Thymus (tissue), 11 donors: ENCODE measurements around the gene ARHGAP28. TPM values are rescaled to one million over a fixed set of nuclear protein-coding genes. Genes with fewer than 3 reads are reported as not detected.

Experiments used
- DNase-seq, 9 donors: peaks; one replicate each; pipeline ENCODE4 v3.0.0-alpha.2; 2013; ENCODE audit warnings: low spot score in 9 of 9, low read depth in 6 of 9, missing footprints in 1 of 9
- H3K27ac ChIP-seq, 2 donors: one replicate each; pipeline ENCODE4 v1.5.1; 2013; ENCODE audit warnings: control low read depth in 1 of 2, low read depth in 1 of 2, low read length in 1 of 2, mild to moderate bottlenecking in 1 of 2, moderate library complexity in 1 of 2
- H3K27me3 ChIP-seq, 2 donors: one replicate each; pipeline ENCODE4 v1.5.1; 2013; ENCODE audit warnings: low read length in 1 of 2; ENCODE audit not compliant: control insufficient read depth in 2 of 2, insufficient read depth in 1 of 2
- H3K36me3 ChIP-seq, 2 donors: one replicate each; pipeline ENCODE4 v1.5.1; 2013; ENCODE audit warnings: low read length in 1 of 2, mild to moderate bottlenecking in 1 of 2, moderate library complexity in 1 of 2; ENCODE audit not compliant: control insufficient read depth in 2 of 2, insufficient read depth in 2 of 2
- H3K4me1 ChIP-seq, 2 donors: one replicate each; pipeline ENCODE4 v1.5.1; 2013; ENCODE audit warnings: low read length in 2 of 2; ENCODE audit not compliant: control insufficient read depth in 2 of 2, insufficient read depth in 2 of 2
- H3K4me3 ChIP-seq, 2 donors: one replicate each; pipeline ENCODE4 v1.5.1; 2013; ENCODE audit warnings: low read length in 2 of 2, control low read depth in 1 of 2, mild to moderate bottlenecking in 1 of 2
- H3K9me3 ChIP-seq, 2 donors: one replicate each; pipeline ENCODE4 v1.5.1; 2013; ENCODE audit warnings: low read length in 1 of 2, mild to moderate bottlenecking in 1 of 2; ENCODE audit not compliant: control insufficient read depth in 2 of 2, insufficient read depth in 1 of 2
- WGBS: extraction: QIAGEN DNeasy Blood & Tissue Kit; methylation state at CpG from one replicate; pipeline ENCODE4 v1.1.7; 2013; 5-methylcytosine and 5-hydroxymethylcytosine counted together
- polyA plus RNA-seq: library from polyadenylated mRNA; stranded (reverse); fragments of 200-250 nt; gene quantifications from one replicate; pipeline ENCODE4 v1.2.3, GENCODE V29; 2013
- total RNA-seq: library from RNA; stranded (reverse); fragments of 120-200 nt; gene quantifications from one replicate; pipeline ENCODE4 v1.2.4, GENCODE V29; 2013
- donor health status: healthy.

The ARHGAP28 gene
- total and polyA plus RNA-seq, 2 donors: 2.6 to 4.7 TPM

DNA sequence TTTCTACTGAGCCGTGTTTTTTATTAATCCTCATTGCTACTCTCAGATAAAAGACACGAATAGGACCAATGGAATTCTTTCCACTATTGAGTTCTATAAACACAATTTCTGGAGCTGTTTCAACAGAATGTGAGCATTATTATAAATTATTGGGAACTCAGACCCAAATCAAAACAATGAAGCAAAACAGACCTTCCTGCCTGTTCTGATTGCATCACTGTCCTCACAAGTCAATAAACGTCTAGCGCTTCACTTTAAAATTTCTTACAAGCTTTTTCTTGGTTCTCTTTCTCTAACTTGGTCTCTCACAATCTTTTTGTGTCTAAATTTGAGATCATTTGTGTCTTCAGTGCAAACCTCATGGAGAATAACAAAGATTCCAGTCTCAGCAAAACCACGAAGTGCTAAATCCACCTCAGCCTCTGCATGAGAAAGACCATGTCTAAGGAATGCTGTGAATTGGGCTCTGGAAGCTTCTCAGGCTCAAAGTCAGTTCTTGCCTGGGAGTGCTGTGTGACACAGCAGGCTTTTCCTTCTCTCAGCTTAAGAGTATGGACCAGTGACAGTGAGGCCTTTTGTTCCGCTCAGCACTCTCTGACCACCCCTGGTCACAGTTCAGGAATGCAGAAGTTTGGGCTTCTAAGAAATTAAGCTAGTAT, 22.8 kb downstream of the ARHGAP28 start:
- H3K9me3 ChIP-seq: no peaks in the 10 kb centered on the region
- WGBS: 68% methylated on average over 6 of the region's 6 CpGs
- H3K36me3 ChIP-seq: no peaks in the 10 kb centered on the region
- H3K27me3 ChIP-seq: no peaks in the 10 kb centered on the region
- H3K27ac ChIP-seq: peak overlapping the region in 1 of 2 donors; percentile 16
- no peaks in the 10 kb centered on the region for H3K4me1 ChIP-seq
- DNase-seq: no peak
- H3K4me3 ChIP-seq: no peak overlapping the region

DNA sequence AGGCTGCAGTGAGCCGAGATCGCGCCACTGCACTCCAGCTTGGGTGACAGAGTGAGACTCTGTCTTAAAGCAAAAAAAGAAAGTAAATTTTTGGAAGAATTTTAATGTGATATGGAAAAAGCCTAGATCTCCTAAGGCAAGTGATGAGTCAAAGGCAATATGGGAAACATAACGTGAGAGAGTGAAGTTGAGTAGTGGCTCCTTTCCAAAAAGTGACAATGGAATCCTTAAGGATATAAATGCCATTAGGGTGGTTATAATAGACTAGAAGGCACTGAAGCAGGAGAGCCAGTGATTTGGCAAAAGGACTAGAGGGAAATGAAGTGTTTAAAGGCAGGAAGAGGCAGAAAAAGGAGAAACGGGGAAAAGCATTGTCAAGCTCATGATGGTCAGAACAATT, 25.6 kb downstream of the ARHGAP28 start:
- no peak for DNase-seq
- Histone ChIP-seq H3K4me3 (no peak overlapping the region), H3K27ac (no peak overlapping the region), H3K27me3 (no peaks in the 10 kb centered on the region), H3K9me3 (no peaks in the 10 kb centered on the region), H3K4me1 (no peaks in the 10 kb centered on the region), H3K36me3 (no peaks in the 10 kb centered on the region)
- 89% methylated on average over 5 of the region's 5 CpGs for WGBS

- no peak for DNase-seq
- Histone ChIP-seq H3K4me3 (no peak overlapping the region), H3K4me1 (no peaks in the 10 kb centered on the region), H3K27ac (no peak overlapping the region), H3K27me3 (no peaks in the 10 kb centered on the region), H3K9me3 (no peaks in the 10 kb centered on the region), H3K36me3 (no peaks in the 10 kb centered on the region)
- WGBS: 92% methylated on average over 4 of the region's 4 CpGs
These were observed 28.4 kb downstream of the ARHGAP28 start for GRCh38 chr18:6757931-6758330.

DNA sequence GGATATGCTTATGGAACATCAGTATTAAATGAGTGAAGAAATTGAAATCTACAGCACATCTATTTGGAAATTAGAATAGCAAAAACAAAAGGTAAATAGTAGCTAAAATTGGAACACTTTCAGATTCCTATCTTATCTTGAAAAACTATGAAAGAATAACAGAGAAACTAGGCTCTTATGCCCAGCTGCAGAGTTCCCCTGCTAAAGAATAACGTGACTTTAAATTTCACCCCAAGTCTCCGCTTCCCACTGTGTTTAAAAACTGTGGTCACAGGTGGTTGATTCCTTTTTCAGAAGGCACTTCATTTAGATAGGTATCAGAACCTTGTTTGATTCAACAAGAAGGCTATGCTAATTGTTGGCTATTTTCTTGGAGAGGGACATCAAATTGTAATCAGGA, 30.1 kb downstream of the ARHGAP28 start:
- H3K27ac ChIP-seq: no peak overlapping the region
- WGBS: 81% methylated on average over 2 of the region's 2 CpGs
- DNase-seq: no peak
- no peaks in the 10 kb centered on the region for H3K27me3 ChIP-seq
- H3K4me1 ChIP-seq: no peaks in the 10 kb centered on the region
- H3K9me3 ChIP-seq: no peaks in the 10 kb centered on the region
- no peaks in the 10 kb centered on the region for H3K36me3 ChIP-seq
- H3K4me3 ChIP-seq: no peak overlapping the region

DNA sequence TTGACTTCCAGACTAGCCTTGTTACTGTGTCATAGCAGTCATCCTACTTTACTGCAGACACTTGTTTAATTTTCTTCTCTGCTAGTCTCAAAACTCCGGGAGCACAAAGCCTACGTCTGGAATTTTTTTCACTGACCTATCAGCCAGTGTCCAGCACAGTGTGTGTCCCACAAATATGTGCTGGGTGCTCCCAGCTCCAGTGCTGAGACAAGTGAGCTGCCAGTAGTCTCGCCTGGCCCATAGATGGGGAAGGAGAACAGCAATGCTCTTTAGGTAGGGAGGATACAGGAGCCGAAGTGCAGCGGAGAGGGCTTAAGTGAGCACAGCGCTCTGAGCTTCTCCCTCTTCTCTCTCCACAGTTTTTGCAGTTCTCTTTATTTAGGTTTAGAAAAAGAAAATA, 34.0 kb downstream of the ARHGAP28 start:
- H3K27ac ChIP-seq: no peak overlapping the region
- H3K36me3 ChIP-seq: no peaks in the 10 kb centered on the region
- no peak overlapping the region for H3K4me3 ChIP-seq
- no peak for DNase-seq
- no peaks in the 10 kb centered on the region for H3K9me3 ChIP-seq
- H3K27me3 ChIP-seq: no peaks in the 10 kb centered on the region
- H3K4me1 ChIP-seq: no peaks in the 10 kb centered on the region
- 93% methylated on average over 6 of the region's 6 CpGs for WGBS

DNA sequence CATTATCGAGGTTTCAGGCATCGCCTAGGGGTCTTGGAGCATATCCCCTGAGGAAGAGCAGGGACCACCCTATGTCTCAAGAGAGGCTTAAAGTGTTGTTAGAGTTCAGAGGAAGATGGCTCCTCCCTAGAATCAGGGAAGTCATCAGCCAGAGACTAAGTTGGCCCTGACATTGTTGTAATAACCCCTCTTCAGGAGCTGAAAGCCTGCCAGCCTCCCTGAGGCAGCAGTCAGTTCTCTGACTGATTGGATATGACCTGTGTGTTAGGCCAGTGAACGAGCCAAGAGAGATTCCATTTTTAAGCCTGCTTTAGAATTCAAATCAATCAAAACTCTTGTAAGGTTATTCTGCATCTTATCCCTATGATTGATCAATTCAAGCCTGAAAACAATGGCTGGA, 34.9 kb downstream of the ARHGAP28 start:
- H3K27ac ChIP-seq: no peak overlapping the region
- no peak overlapping the region for H3K4me3 ChIP-seq
- DNase-seq: no peak
- H3K27me3 ChIP-seq: no peaks in the 10 kb centered on the region
- WGBS: 94% methylated on average over 3 of the region's 3 CpGs
- no peaks in the 10 kb centered on the region for H3K4me1 ChIP-seq
- no peaks in the 10 kb centered on the region for H3K9me3 ChIP-seq
- H3K36me3 ChIP-seq: no peaks in the 10 kb centered on the region

GRCh38 chr18:6773777-6774176, 44.3 kb downstream of the ARHGAP28 start:
- H3K27me3 ChIP-seq: no peaks in the 10 kb centered on the region
- no peak for DNase-seq
- WGBS: 78% methylated on average over 2 of the region's 2 CpGs
- H3K4me1 ChIP-seq: no peaks in the 10 kb centered on the region
- H3K4me3 ChIP-seq: no peak overlapping the region
- no peaks in the 10 kb centered on the region for H3K36me3 ChIP-seq
- H3K27ac ChIP-seq: no peak overlapping the region
- H3K9me3 ChIP-seq: no peaks in the 10 kb centered on the region

DNA sequence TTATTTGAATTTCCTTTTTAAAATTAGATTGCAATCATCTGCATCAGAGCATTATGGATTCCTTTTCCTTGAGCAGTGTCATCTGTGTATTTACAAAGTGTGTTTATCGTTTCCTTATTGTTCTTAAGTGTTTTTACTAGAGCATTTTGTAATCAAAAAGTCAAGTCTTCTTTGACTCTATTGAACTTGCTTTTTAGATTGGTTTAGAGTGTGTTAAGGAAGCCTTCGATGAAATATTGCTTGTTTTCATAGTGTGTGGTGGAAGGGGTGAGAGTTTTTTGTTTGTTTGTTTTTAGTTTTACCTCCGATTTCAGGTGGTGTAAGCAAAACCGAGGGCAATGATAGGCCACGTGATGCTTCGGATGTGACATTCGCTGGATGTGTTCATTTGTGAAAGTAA, 45.7 kb downstream of the ARHGAP28 start:
- no peaks in the 10 kb centered on the region for H3K27me3 ChIP-seq
- 82% methylated on average over 7 of the region's 7 CpGs for WGBS
- no peaks in the 10 kb centered on the region for H3K9me3 ChIP-seq
- no peak overlapping the region for H3K4me3 ChIP-seq
- DNase-seq: no peak
- H3K4me1 ChIP-seq: no peaks in the 10 kb centered on the region
- H3K36me3 ChIP-seq: no peaks in the 10 kb centered on the region
- no peak overlapping the region for H3K27ac ChIP-seq

DNA sequence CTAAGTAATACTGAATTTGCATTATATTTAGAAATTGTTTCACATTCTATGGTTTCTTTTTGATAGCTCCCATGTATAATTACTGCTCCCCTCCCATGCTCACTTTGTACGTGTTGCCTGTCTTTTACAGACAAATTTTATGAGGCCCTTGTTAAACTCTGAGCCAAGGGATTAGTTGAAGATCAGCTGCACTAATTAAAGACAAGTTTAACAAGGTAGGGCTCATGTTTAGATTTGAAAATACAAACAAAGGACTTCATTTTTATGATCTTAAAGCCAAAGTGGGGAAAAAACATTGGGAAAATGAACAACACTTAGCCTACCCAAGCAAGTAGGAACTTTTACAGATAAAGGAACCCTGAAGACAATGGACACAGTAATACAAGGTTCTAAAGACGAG, 46.2 kb downstream of the ARHGAP28 start:
- no peaks in the 10 kb centered on the region for H3K4me1 ChIP-seq
- DNase-seq: no peak
- H3K4me3 ChIP-seq: no peak overlapping the region
- no peaks in the 10 kb centered on the region for H3K36me3 ChIP-seq
- H3K27ac ChIP-seq: no peak overlapping the region
- no peaks in the 10 kb centered on the region for H3K9me3 ChIP-seq
- 64% methylated on average over 2 of the region's 2 CpGs for WGBS
- no peaks in the 10 kb centered on the region for H3K27me3 ChIP-seq

GRCh38 chr18:6776188-6776587, 46.7 kb downstream of the ARHGAP28 start:
- H3K4me1 ChIP-seq: peaks cover 0 to 2% of the 10 kb centered on the region in 2 donors
- 93% methylated on average over 7 of the region's 7 CpGs for WGBS
- H3K27me3 ChIP-seq: no peaks in the 10 kb centered on the region
- no peak overlapping the region for H3K4me3 ChIP-seq
- no peaks in the 10 kb centered on the region for H3K36me3 ChIP-seq
- DNase-seq: no peak
- no peaks in the 10 kb centered on the region for H3K9me3 ChIP-seq
- no peak overlapping the region for H3K27ac ChIP-seq
